SU-DHL-6 (cell line): Measurements from ENCODE around the gene POLN.

Experiments used
- H2AFZ ChIP-seq: fragments of 200-600 bp; sonication (generic); 2 replicates; pipeline ENCODE4 v1.6.1; 2014; ENCODE audit warnings: low read depth, mild to moderate bottlenecking, moderate library complexity, mixed read lengths, antibody characterized with exemption, low read length; ENCODE audit not compliant: severe bottlenecking
- H3F3A ChIP-seq: fragments of 200-600 bp; shearing (Covaris generic); 2 replicates; pipeline ENCODE4 v1.6.0; 2016; ENCODE audit warnings: antibody characterized with exemption, mild to moderate bottlenecking; ENCODE audit not compliant: insufficient read depth
- H3K27ac ChIP-seq: fragments of 200-600 bp; sonication (generic); 2 replicates; pipeline ENCODE4 v1.5.1; 2016; ENCODE audit warnings: low read depth, mild to moderate bottlenecking, low read length, moderate library complexity, mixed read lengths
- H3K27me3 ChIP-seq: fragments of 200-600 bp; sonication (generic), shearing (Covaris generic); 2 replicates; pipeline ENCODE4 v1.6.0; 2014; ENCODE audit warnings: mild to moderate bottlenecking, low read length
- H3K36me3 ChIP-seq: fragments of 200-600 bp; sonication (generic); 2 replicates; pipeline ENCODE4 v1.6.1; 2014; ENCODE audit warnings: mild to moderate bottlenecking, low read length, mixed read lengths
- H3K4me2 ChIP-seq: fragments of 300-600, 200-600 bp; shearing (Covaris generic), sonication (generic); 2 replicates; pipeline ENCODE4 v1.6.0; 2014; ENCODE audit warnings: low read length, low read depth, mild to moderate bottlenecking; ENCODE audit not compliant: poor library complexity, severe bottlenecking
- H3K4me3 ChIP-seq: fragments of 200-600 bp; sonication (generic); 2 replicates; pipeline ENCODE4 v1.5.1; 2014; ENCODE audit warnings: antibody characterized with exemption, low read length, mild to moderate bottlenecking, mixed read lengths; ENCODE audit not compliant: insufficient read depth, poor library complexity, severe bottlenecking
- H3K79me2 ChIP-seq: fragments of 200-600 bp; sonication (generic); 2 replicates; pipeline ENCODE4 v1.6.1; 2014; ENCODE audit warnings: mild to moderate bottlenecking, low read length, moderate library complexity; ENCODE audit not compliant: insufficient read depth
- H3K9ac ChIP-seq: fragments of 200-600 bp; sonication (generic); 2 replicates; pipeline ENCODE4 v1.7.0; 2014; ENCODE audit warnings: mild to moderate bottlenecking, low read length
- H3K9me2 ChIP-seq: fragments of 200-600 bp; sonication (generic); replicated peaks from 2 replicates; pipeline ENCODE4 v1.6.1; 2014; ENCODE audit warnings: low read length; ENCODE audit not compliant: insufficient read depth
- H3K9me3 ChIP-seq: fragments of 200-600 bp; sonication (generic); 2 replicates; pipeline ENCODE4 v1.6.1; 2014; ENCODE audit warnings: low read length, mixed read lengths; ENCODE audit not compliant: insufficient read depth
- H4K20me1 ChIP-seq: fragments of 200-600 bp; sonication (generic); 2 replicates; pipeline ENCODE4 v1.6.1; 2014; ENCODE audit warnings: low read depth, mild to moderate bottlenecking, antibody characterized with exemption, low read length, moderate library complexity, mixed read lengths
- EZH2phosphoT487 ChIP-seq: fragments of 200-600 bp; sonication (generic), shearing (Covaris generic); conservative IDR thresholded peaks from 2 replicates; pipeline ENCODE4 v1.6.1; 2018; ENCODE audit warnings: mild to moderate bottlenecking, antibody characterized with exemption, low read length, moderate library complexity, mixed read lengths
- TF ChIP-seq, protein P1 (sequence below): fragments of 200-600 bp; sonication (generic); IDR thresholded peaks from one replicate; pipeline ENCODE4 v1.5.1; 2017; ENCODE audit warnings: antibody characterized with exemption, mild to moderate bottlenecking, low read length, moderate library complexity; ENCODE audit not compliant: insufficient read depth, poor library complexity, severe bottlenecking

Gene POLN

DNA sequence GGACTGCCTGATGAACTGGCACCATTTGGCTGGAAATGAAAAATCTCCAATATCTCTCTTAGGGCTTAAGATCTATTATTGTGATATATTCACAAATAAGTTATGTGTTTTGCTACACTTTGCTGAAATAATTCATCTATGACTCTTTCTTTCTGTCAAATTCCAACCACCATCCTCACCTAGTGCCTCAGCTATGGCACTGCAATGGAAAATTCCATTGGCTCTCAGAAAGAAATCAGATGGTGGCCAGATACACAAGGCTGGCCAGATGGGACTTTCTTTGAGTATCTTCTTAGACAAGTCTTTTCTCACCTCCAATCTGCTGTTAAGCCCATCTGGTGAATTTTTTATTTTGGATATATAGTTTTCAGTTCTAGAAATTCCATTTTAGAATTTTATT is 154.8 kb downstream of the POLN start:
- Histone ChIP-seq H3K27ac (no peak overlapping the region), H3K4me3 (no peak overlapping the region), H3K4me2 (no peak overlapping the region), H3K9me3 (no peaks in the 10 kb centered on the region), H3K36me3 (no peaks in the 10 kb centered on the region), H3K27me3 (no peaks in the 10 kb centered on the region), H4K20me1 (no peaks in the 10 kb centered on the region), H3K79me2 (no peaks in the 10 kb centered on the region), H3F3A (no peaks in the 10 kb centered on the region), H2AFZ (no peak overlapping the region), H3K9ac (no peak overlapping the region), H3K9me2 (no peaks in the 10 kb centered on the region)
- TF ChIP-seq EZH2phosphoT487, result no peak
- TF ChIP-seq, protein P1, sequence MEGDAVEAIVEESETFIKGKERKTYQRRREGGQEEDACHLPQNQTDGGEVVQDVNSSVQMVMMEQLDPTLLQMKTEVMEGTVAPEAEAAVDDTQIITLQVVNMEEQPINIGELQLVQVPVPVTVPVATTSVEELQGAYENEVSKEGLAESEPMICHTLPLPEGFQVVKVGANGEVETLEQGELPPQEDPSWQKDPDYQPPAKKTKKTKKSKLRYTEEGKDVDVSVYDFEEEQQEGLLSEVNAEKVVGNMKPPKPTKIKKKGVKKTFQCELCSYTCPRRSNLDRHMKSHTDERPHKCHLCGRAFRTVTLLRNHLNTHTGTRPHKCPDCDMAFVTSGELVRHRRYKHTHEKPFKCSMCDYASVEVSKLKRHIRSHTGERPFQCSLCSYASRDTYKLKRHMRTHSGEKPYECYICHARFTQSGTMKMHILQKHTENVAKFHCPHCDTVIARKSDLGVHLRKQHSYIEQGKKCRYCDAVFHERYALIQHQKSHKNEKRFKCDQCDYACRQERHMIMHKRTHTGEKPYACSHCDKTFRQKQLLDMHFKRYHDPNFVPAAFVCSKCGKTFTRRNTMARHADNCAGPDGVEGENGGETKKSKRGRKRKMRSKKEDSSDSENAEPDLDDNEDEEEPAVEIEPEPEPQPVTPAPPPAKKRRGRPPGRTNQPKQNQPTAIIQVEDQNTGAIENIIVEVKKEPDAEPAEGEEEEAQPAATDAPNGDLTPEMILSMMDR, result no peak

DNA sequence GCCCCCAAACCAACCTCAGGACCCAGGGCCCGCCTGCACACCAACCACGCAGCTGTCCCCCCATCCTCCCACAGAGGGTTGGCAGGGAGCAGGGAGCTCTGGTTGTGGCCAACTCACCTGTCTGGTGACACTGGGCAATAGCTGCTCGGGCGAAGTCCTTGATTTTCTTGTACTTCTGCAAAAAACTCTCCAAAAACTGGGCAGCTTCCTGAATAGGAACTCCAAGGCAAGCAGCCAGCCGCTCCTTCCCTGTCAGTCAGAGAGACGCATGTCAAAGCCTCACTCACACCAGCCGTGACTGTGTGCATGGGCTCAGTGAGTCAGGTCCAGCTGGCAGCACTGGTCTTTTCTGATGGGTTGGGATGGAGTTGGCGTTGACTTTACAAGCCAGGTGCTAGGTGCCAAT is 156.4 kb downstream of the POLN start:
- no peaks in the 10 kb centered on the region for H3K36me3 ChIP-seq
- TF ChIP-seq, protein P1, result no peak
- TF ChIP-seq EZH2phosphoT487, result no peak
- H3K9ac ChIP-seq, result no peak overlapping the region
- H3F3A ChIP-seq, result no peaks in the 10 kb centered on the region
- no peak overlapping the region for H3K4me3 ChIP-seq
- H3K9me2 ChIP-seq, result no peaks in the 10 kb centered on the region
- no peaks in the 10 kb centered on the region for H3K27me3 ChIP-seq
- H4K20me1 ChIP-seq, result no peaks in the 10 kb centered on the region
- H3K4me2 ChIP-seq, result no peak overlapping the region
- no peak overlapping the region for H2AFZ ChIP-seq
- H3K9me3 ChIP-seq, result no peaks in the 10 kb centered on the region
- no peak overlapping the region for H3K27ac ChIP-seq
- no peaks in the 10 kb centered on the region for H3K79me2 ChIP-seq

DNA sequence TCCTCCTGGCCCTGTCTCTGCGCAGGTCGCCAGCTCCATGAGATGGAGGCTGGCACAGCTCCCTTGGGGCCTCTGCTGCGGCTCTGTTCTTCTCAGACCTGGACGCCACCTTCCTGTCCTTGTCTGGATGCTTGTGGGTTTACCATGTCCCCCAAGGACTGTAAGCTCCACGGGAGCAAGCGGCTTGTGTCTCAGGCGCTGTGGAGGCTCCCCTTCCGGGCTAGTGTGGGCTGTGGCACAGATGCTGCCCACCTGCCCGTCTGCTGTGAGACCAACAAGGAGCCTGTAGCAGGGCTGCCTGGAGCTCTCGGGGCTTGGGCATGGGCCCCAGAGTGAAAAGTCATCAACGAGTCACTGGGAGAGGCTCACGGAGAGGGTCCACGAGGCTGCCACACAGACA is 157.6 kb downstream of the POLN start:
- Histone ChIP-seq H3K9me2 (no peaks in the 10 kb centered on the region), H4K20me1 (no peaks in the 10 kb centered on the region), H3K9me3 (no peaks in the 10 kb centered on the region), H3K79me2 (no peaks in the 10 kb centered on the region), H3F3A (no peaks in the 10 kb centered on the region), H2AFZ (no peak overlapping the region), H3K4me2 (no peak overlapping the region), H3K27me3 (no peaks in the 10 kb centered on the region), H3K27ac (no peak overlapping the region), H3K4me3 (no peak overlapping the region), H3K9ac (no peak overlapping the region), H3K36me3 (no peaks in the 10 kb centered on the region)
- TF ChIP-seq EZH2phosphoT487, result no peak
- TF ChIP-seq, protein P1, result no peak

DNA sequence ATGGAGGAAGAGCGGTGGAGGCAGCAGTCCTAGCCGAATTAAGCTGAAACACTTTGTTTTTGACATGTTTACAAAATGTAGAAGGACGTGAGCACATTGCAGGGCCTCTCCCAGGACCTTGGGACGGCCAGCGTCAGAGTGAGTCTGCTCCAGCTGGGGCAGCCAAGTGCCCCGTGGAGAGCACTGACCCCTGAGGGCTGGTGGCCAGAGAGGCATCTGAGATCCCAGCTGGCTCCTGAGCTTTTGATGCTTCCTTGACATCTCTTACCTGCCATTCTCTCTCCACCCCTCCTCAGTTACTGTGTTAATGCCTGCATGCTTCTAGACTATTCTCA is 158.1 kb downstream of the POLN start:
- Histone ChIP-seq H3K79me2 (no peaks in the 10 kb centered on the region), H4K20me1 (no peaks in the 10 kb centered on the region), H3K9me3 (no peaks in the 10 kb centered on the region), H3K36me3 (no peaks in the 10 kb centered on the region), H3K9me2 (no peaks in the 10 kb centered on the region), H3K4me2 (no peak overlapping the region), H3F3A (no peaks in the 10 kb centered on the region), H3K4me3 (no peak overlapping the region), H3K27ac (no peak overlapping the region), H3K9ac (no peak overlapping the region), H3K27me3 (no peaks in the 10 kb centered on the region), H2AFZ (no peak overlapping the region)
- TF ChIP-seq, protein P1, result no peak
- TF ChIP-seq EZH2phosphoT487, result no peak
